Measurements from ENCODE around the gene TMEM121.
A peak's percentile ranks its signal among the peaks of the same experiment; 100 is the strongest.

The TMEM121 gene

DNA sequence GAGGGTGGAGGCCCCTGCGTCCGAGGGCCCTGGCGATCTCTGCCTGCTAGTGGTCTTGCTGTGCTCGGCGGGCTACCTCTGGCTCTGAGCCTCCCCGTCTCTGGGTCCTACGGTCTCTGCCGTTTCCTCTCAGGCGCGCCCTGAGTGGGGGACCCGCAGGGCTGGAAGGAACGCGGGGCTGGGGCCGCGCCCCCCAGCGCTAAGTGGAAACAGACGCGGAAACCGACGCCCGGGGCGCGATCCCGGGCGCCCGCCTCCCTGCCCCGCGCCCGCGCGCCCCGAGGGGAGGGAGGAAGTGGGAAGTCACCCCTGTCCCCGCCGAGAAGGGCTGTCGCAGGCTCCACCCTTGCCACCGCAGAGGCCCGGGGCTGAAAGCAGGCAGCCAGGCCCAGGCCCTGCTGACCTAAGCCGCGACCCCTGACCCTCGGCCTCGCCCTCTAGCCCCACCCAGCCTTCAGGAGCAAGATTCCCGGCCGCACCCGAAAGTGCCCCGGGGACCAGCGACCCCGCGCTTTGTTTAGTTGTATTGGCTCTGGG lies 38.9 kb upstream of the TMEM121 start:
- peak; percentile 52 for DNase-seq

- peak; percentile 27 for DNase-seq
Observed at GRCh38 chr14:105487986-105488777, 38.2 kb upstream of the TMEM121 start.

- DNase-seq: no peak
Observed at GRCh38 chr14:105488781-105489541, 37.4 kb upstream of the TMEM121 start.

DNA sequence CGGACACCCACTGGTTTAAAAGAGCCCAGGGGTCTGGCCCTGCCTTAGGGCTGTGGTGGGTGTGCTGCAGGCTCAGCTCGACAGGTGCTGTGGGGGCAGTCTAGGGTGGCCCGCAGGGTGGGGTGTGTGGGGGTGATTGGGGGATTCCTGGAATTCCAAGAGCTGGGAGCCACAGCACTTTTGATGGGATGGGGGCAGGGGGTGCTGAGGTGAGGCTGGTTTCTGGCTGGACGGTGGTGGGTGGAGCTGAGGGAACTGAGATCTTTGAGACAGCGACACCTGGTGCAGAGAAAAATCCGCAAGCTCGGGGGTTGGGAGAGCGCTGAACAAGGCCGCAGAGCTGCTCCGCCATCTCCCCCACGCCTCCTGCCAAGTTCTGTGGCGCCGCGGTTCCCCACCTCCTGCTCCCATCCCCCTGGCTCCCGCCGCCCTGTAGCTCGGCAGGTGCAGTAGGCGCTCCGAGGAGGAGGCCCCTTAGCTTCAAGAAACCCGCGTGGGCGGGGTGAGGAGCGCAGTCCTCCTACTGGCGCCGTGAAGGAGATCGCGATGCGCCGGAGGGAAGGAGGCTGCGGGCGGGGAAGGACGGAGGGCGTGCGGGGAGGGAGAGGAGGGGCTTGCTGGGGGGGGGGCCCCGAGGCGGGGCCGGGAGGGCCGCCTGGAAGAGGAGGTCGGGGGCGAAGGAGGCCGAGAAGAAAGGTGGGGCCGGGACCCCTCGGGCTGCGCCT lies 36.7 kb upstream of the TMEM121 start:
- peak; percentile 88 for DNase-seq

GRCh38 chr14:105490267-105490571 lies 36.2 kb upstream of the TMEM121 start:
- DNase-seq: no peak

DNA sequence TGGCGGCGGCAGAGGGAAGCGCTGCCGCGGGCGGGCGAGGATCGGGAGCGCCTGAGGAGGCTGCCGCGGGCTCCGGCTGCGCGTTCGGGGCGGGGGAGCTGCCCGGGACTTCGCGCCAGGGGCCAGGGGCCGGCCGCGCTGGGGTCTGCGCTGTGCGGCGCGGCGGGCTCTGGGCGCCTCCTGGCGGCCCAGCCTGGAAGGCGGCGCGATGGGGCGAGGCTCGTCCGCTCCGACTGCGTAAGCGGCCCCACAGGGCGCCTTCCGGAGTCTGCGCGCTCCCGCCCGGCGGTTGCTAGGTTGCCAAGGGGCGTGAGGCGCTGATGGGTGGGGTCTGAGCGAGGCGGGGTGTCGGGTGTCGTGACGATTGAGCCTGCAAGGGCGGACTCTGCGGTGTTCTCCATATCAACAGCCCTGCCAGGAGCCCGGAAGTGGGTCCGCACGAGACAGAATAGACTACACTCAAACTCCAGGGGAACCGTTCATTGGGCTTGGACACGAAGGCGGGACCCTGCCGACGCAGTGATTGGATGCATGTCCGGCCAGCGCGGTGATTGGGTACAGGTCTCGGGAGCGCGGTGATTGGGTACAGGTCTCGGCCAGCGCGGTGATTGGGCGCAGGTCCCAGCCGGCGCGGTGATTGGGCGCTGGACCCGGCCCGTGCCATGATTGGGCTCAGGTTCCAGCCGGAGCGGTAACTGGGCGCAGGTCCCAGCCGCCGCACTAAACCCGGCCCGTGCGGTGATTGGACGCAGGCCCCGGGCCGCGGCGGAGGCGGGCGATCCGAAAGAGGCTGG lies 35.6 kb upstream of the TMEM121 start, which contains the start of gene TEDC1:
TSS of gene TEDC1 (plus strand) at position 675 of the 794 bp plus-strand sequence. CDS start 130 bp downstream, outside the sequence.
- peak; percentile 99 for DNase-seq

DNA sequence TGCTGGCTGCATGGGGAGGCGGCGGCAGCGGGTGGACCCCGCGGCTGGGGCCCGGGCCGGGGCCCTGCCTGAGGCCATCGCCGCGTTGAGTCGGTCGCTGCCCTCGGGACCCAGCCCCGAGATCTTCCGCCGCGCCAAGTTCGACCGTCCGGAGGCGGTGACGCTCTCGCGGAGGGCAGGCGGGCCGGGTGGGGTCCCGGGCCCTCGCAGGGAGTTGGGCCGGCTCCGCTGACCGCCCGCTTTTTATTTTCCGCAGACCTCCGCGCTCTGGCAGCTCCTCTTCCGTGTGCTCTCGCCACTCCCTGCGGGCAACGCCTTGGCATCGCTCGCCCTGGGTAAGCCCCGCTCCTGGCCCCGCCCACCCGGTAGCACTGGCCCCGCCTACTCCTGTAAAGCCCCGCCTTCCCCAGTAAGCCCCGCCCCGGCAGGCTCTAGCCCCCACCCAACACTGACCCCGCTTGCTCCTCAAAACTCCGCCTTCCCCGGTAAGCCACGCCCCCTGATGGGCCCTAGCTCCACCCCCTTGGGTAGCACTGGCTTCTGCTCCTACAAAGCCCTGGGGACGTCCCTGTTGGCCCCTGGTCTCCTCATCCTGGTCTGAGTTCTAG lies 34.9 kb upstream of the TMEM121 start:
- DNase-seq: peak; percentile 79

DNA sequence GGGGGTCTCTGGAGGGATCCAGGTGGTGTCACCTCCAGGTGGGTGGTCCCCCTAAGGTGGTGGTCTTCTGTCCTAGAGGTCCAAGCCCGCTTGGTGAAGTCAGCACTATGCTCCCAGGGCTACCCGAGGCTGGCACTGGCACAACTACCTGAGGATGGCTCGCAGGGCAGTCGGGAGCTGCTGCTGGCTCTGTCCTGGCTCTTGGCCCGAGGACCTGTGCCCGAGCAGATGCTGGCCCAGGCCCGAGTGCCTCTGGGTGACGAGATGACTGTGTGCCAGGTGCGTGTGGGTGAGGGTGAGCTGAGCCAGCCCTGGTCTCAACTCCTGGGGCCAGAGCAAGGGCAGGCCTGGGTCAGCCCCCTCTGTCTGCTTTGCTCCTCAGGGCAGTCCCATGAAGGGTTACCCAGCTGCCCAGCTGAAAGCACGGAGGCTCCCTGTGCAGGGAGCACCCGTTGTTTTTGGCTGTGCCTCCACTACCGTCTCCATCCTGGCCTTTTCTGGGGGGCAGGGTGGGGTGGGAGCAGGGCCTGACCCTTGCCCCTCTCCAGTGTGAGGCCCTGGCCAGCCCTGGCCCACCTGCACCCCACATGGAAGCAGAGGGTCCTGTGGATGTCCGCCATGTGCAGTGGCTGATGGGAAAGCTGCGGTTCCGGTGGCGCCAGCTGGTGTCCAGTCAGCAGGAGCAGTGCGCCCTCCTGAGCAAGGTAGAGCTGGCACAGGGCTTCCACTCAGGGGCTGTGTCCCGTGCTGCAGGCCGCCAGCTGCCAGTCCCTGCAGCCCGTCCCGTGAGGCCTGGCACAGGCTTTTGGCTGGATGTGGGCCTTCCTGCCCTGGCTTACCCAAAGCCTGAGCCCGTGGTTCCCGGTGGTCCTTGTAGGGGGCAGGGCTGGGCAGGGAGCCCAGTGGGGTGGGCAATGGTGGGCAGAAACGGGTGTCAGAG lies 34.1 kb upstream of the TMEM121 start:
- no peak for DNase-seq

DNA sequence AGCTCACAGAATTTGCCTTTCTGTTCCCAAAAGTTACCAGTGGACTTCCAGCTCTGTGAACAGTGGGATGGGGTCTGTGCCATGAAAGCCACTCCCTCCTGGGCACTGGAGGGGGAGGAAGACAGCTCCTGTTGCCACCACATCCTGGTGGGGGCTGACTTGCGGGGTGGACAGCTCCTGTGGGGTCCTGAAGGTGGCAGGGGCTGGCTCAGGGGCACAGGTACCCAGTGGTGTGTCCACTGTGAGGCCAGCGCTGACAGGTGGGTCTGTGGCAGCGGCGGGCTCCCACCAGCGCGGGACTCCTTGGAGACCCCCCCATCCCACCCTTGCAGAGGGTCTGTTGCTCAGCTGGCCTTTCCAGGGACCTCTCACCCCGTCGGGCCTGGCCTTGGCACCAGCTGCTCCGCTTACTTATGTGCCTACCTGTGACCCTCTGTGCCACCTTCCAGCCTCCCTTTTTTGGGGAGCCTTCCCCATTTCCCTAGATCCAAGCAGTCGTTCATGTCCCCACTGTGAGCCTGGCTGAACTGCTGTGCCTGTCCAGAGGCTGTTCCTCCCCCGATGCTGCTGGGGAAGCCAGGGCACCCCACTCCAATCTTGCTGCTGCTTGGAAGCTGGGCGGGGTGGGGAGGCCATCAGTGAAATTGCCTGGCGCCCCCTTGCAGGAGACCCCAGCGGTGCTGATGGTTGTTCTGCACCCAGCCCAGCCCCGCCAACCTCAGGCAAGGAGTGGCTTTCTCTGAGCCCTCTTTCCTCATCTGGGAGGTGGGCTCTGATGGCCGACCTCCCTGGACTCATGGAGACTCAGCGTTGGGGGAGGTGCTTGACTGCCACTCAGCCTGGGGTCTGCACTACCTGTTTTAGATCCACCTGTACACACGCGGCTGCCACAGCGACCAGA lies 33.2 kb upstream of the TMEM121 start:
- no peak for DNase-seq

- DNase-seq: no peak
Observed at GRCh38 chr14:105493921-105494605, 32.3 kb upstream of the TMEM121 start.

DNA sequence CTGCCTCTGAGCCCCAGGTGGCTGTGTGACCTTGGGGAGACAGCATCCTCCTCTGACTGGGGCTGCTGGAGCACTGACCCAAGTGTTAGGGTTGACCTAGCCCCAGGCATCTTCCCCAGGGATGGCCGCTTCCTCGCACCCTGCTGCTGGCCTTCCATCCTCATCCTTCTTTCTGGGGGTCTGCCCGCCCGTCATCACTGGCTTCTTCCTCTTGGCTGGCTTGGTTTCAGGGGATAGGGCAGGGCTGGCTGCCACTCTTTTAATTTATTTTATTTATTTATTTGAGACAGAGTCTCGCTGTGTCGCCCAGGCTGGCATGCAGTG lies 31.8 kb upstream of the TMEM121 start:
- no peak for DNase-seq

DNA sequence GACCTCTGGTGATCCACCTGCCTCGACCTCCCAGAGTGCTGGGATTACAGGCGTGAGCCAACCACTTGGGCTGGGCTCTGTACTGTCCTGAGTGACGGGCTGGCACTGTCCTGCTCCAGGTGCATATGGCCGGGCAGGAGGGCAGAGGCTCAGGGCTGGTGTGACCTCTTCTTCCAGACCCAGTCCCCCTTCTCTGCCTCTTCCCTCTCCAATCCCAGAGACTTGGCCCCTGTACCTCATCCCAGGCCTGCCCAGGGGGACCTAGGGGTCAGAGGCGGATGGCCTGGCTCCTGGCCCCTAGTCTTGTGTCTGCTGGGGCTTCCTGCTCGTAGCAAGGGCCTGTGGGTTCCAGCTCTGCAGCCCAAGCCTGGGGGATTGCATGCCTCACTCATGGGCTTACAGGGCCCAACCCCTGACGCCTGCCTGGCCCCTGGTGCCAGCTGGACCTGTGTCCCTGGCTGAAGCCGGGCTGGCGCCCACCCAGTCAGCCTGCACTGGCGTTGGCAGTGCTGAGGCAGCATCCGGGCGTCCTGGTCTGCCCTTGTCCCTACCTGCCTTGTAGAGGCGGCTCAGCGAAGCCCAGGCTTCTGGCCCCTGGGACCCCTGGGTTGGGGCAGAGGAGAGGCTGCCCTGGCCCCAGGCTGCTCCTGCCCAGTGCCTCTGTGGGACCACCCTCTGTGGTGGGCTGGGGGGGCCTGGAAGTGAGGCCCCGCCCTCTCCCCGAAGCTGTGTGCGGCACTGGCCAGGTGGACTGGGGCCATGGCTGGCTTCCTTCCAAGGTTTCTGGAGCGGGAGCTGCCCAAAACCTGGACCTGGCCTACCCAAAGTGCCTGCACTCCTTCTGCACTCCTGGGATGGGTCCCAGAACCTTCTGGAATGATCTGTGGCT lies 31.0 kb upstream of the TMEM121 start:
- no peak for DNase-seq

- no peak for DNase-seq
Observed at GRCh38 chr14:105495990-105496830, 30.2 kb upstream of the TMEM121 start.

GRCh38 chr14:105496831-105497591 lies 29.4 kb upstream of the TMEM121 start:
- no peak for DNase-seq

- DNase-seq: no peak
Observed at GRCh38 chr14:105497671-105498429, 28.5 kb upstream of the TMEM121 start.

Data from stimulated activated naive CD4-positive, alpha-beta T cell treated with Interleukin-2 at 50 U/mL for 16 hours (primary cell).